AG10803 (cell line): ENCODE results near the gene MSANTD7.
"Not testable (repeated sequence)": the region's sequence is repeated elsewhere in the genome, so short reads cannot be mapped to it uniquely, and the experiment has no call there.

Experiments
- DNase-seq: peaks from one replicate; pipeline ENCODE4 v3.0.0; 2010; ENCODE audit warnings: low read depth
- H3K4me3 ChIP-seq: 2 replicates; pipeline ENCODE4 v1.5.1; 2011; ENCODE audit warnings: mild to moderate bottlenecking, low read length, control low read depth
- CTCF ChIP-seq: conservative IDR thresholded peaks from 2 replicates; pipeline ENCODE4 v1.5.1; 2011; ENCODE audit warnings: mild to moderate bottlenecking, low read length, control low read depth, inconsistent platforms

The MSANTD7 gene

GRCh38 chr10:14858338-14858960, 20.3 kb downstream of the MSANTD7 start:
- TF ChIP-seq CTCF: no peak
- H3K4me3 ChIP-seq: no peak overlapping the region
- DNase-seq: no peak

GRCh38 chr10:14859043-14859442, 20.9 kb downstream of the MSANTD7 start:
- TF ChIP-seq CTCF: no peak
- DNase-seq: no peak
- H3K4me3 ChIP-seq: no peak overlapping the region

- TF ChIP-seq CTCF: no peak
Observed at GRCh38 chr10:14859775-14860174, 21.7 kb downstream of the MSANTD7 start.

GRCh38 chr10:14860791-14861190, 22.7 kb downstream of the MSANTD7 start:
- H3K4me3 ChIP-seq: no peak overlapping the region
- no peak for TF ChIP-seq CTCF
- no peak for DNase-seq

More at GRCh38 chr10:14859775-14860174, 21.7 kb downstream of the MSANTD7 start:
- peak; percentile 7 for DNase-seq
- H3K4me3 ChIP-seq: no peak overlapping the region

GRCh38 chr10:14864466-14864865, 26.4 kb downstream of the MSANTD7 start:
- not testable (repeated sequence) for DNase-seq, H3K4me3 ChIP-seq

GRCh38 chr10:14864871-14865270, 26.8 kb downstream of the MSANTD7 start:
- not testable (repeated sequence) for H3K4me3 ChIP-seq, DNase-seq

GRCh38 chr10:14873090-14873760, 35.1 kb downstream of the MSANTD7 start:
- TF ChIP-seq CTCF: no peak
- peak; percentile 70 for DNase-seq
- no peak overlapping the region for H3K4me3 ChIP-seq

GRCh38 chr10:14875941-14876340, 37.8 kb downstream of the MSANTD7 start:
- no peak for DNase-seq
- no peak overlapping the region for H3K4me3 ChIP-seq
- TF ChIP-seq CTCF: no peak
